Measurements from ENCODE around the gene ADGRF4.
"Not testable (repeated sequence)": the region's sequence is repeated elsewhere in the genome, so short reads cannot be mapped to it uniquely, and the experiment has no call there.

The ADGRF4 gene

GRCh38 chr6:47734831-47735481, 36.6 kb downstream of the ADGRF4 start:
- no peak for DNase-seq (ENCODE audit: low spot score)

DNA sequence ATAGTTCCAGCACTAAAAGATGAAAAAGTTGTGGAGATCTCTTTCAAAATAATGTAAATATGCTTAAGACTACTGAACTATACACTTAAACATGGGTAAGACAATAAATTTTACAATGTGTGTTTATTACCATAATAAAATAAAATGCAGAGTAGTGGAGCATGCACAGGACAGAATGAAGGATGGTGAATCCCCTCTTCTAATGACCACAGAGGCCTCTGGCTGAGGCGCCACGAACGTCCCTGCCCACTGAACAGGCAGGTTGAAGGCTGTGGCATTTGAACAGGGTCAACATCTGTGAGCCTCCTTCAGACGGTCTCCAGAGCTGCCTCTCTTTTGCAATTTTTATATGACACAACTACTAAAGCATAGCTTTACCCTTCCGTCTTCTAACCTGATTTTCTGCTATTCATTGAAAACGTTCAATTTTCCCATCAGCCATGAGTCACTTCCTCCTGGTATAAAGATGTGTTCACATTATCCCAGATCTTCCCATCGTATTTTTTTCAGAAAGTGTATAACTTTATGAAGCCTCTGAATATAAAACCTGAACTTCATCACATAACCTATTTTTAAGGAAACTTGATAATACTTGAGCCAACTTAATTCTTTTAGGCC, 37.8 kb downstream of the ADGRF4 start:
- peak; percentile 46 for DNase-seq (ENCODE audit: low spot score)

GRCh38 chr6:47737406-47737805, 39.0 kb downstream of the ADGRF4 start:
- DNase-seq (ENCODE audit: low spot score) = no peak

DNA sequence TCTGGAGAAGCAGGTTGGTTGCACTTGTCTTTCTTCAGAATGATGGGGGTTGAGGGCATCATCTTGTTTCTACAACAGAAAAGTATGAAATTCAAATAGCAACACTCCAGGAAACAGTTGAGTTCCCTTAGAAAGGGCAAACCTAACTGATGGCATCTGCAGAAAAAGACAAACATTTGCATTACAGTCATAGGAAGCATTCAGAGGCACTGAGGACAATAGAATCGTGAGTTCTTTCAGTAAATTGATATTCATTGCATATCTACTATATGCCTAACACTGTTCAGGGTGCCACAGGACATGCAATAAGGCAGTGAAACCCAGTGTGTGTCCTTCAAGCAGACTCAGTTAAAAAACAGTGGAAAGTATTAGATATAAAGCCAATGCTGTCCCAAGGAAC, 42.3 kb downstream of the ADGRF4 start:
- DNase-seq (ENCODE audit: low spot score) = no peak

DNA sequence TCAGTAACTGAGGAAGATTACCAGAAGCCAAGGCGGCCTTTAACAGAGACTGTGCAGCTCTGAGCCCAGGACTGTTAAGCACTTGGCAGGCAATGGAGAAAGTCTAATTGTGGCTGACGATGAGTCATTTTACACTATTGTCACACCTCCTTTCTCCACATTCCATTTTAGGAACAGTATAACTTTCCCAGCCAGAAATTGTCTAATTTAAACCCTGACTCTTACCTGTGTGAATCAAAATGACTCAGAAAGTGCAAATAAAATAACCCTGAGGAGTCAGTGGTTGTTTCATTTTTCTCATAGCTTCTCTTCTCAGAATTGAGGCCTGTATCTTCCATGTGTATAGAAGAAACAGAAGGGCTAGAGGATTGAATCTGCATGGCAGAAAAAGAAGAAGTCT, 43.4 kb downstream of the ADGRF4 start:
- DNase-seq (ENCODE audit: low spot score) = no peak

- no peak for DNase-seq (ENCODE audit: low spot score)
Measured at GRCh38 chr6:47743744-47744143, 45.4 kb downstream of the ADGRF4 start.

- not testable (repeated sequence) for DNase-seq (ENCODE audit: low spot score)
Measured at GRCh38 chr6:47745269-47745668, 46.9 kb downstream of the ADGRF4 start.

DNA sequence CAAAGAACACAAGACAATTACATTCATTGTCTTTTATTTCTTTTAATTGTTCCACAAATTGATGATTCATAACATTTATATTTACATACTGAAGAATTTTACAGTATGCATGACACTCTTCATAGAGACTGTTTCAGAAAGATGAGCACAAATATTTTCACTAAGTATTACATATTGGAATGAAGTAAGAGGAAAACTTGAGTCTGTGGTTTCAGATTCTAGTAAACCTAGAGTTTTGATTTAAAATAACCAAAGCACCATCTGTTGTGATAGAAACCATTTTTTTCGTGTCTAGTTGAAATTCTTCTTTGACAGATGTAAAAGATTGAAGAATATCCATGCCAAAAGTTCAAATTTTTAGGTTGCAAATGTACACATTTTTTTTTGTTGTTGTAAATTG, 51.4 kb downstream of the ADGRF4 start:
- DNase-seq (ENCODE audit: low spot score) = no peak

GRCh38 chr6:47752801-47753200, 54.4 kb downstream of the ADGRF4 start:
- no peak for DNase-seq (ENCODE audit: low spot score)

GRCh38 chr6:47759364-47759763, 61.0 kb downstream of the ADGRF4 start:
- no peak for DNase-seq (ENCODE audit: low spot score)

DNA sequence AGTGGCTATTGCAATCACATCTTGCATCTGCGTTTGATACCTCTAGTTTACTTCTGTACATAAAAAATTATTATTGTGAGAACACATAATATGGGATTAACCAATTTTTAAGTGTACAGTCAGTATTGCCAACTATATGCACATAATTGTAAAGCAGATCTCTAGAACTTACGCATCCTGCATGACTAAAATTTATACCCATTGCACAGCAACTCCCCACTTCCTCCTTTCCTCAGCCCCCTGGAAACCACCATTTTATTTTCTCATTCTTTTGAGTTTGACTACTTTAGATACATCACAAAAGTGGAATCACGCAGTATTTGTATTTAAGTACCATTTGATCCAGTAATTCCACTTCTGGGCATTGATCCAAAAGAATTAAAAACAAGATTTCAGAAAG, 64.1 kb downstream of the ADGRF4 start:
- no peak for DNase-seq (ENCODE audit: low spot score)

DNA sequence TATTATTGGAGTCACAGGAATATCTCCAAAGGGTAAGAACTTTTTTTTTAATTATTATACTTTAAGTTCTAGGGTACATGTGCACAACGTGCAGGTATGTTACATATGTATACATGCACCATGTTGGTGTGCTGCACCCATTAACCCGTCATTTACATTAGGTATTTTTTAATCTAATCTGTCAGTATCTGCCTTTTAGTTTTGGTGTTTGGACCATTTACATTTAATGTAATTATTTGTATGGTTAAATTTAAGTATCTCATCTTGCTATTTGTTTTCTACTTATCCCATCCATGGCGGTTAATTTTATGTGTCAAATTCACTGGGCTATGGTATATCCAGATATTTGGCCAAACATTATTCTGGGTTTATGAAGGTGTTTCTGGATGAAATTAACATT, 68.1 kb downstream of the ADGRF4 start:
- no peak for DNase-seq (ENCODE audit: low spot score)

GRCh38 chr6:47767102-47767501, 68.7 kb downstream of the ADGRF4 start:
- no peak for DNase-seq (ENCODE audit: low spot score)

GRCh38 chr6:47769982-47770381, 71.6 kb downstream of the ADGRF4 start:
- no peak for DNase-seq (ENCODE audit: low spot score)

Data from COLO829 (cell line).